HEK293T (cell line): ENCODE results near the gene SYNPO2.

Experiments
- BHLHE40 ChIP-seq: fragments of 450-650 bp; IDR thresholded peaks from 2 replicates; pipeline ENCODE4 v1.6.1; 2016; ENCODE audit warnings: mild to moderate bottlenecking, moderate library complexity, borderline replicate concordance
- CTBP1 ChIP-seq: fragments of 450-650 bp; IDR thresholded peaks from 2 replicates; pipeline ENCODE4 v1.6.1; 2016; ENCODE audit warnings: borderline replicate concordance
- FOXA1 ChIP-seq: fragments of 450-650 bp; IDR thresholded peaks from 2 replicates; pipeline ENCODE4 v1.6.1; 2016; ENCODE audit warnings: mild to moderate bottlenecking
- FOXK2 ChIP-seq: fragments of 450-650 bp; IDR thresholded peaks from 2 replicates; pipeline ENCODE4 v1.6.1; 2016; ENCODE audit warnings: mild to moderate bottlenecking
- FOXM1 ChIP-seq: fragments of 450-650 bp; IDR thresholded peaks from 2 replicates; pipeline ENCODE4 v1.6.1; 2017; ENCODE audit warnings: mild to moderate bottlenecking, borderline replicate concordance
- HDGF ChIP-seq: fragments of 450-650 bp; IDR thresholded peaks from 2 replicates; pipeline ENCODE4 v1.6.1; 2017; ENCODE audit warnings: antibody characterized with exemption, borderline replicate concordance
- PKNOX1 ChIP-seq: fragments of 450-650 bp; IDR thresholded peaks from 2 replicates; pipeline ENCODE4 v1.6.1; 2016
- SP1 ChIP-seq: fragments of 450-650 bp; IDR thresholded peaks from 2 replicates; pipeline ENCODE4 v1.6.1; 2017
- SUZ12 ChIP-seq: fragments of 450-650 bp; IDR thresholded peaks from 2 replicates; pipeline ENCODE4 v1.6.1; 2016; ENCODE audit warnings: mild to moderate bottlenecking
- ZNF384 ChIP-seq: fragments of 450-650 bp; IDR thresholded peaks from 2 replicates; pipeline ENCODE4 v1.6.1; 2016

- TF ChIP-seq ZNF384 (no peak), CTBP1 (no peak), SP1 (no peak), SUZ12 (no peak), FOXM1 (no peak), FOXA1 (no peak), FOXK2 (no peak), HDGF (no peak), BHLHE40 (no peak), PKNOX1 (no peak)
These were observed 111.7 kb downstream of the SYNPO2 start for GRCh38 chr4:119000400-119000799.
